Activated naive CD8-positive, alpha-beta T cell treated with anti-CD3 and anti-CD28 coated beads, Interleukin-2, amount 50 U/mL, for 24 hours (primary cell): ENCODE data around the gene C14orf132.
A peak's percentile ranks its signal among the peaks of the same experiment; 100 is the strongest.

ENCODE experiments used
- ATAC-seq: fragments of 150-1000 bp; cut with Tn5 transposase; one replicate; pipeline ENCODE4 v1.10.0; 2021
- DNase-seq: peaks from one replicate; pipeline ENCODE4 v3.0.0; 2021
- H3K27ac Mint-ChIP-seq: one replicate; pipeline ENCODE4 v1.8.0; 2021; ENCODE audit warnings: mild to moderate bottlenecking, mixed read lengths
- H3K27me3 Mint-ChIP-seq: one replicate; pipeline ENCODE4 v1.8.0; 2021; ENCODE audit warnings: mixed read lengths
- H3K36me3 Mint-ChIP-seq: one replicate; pipeline ENCODE4 v1.8.0; 2021; ENCODE audit warnings: low read depth, mixed read lengths
- H3K4me1 Mint-ChIP-seq: one replicate; pipeline ENCODE4 v1.8.0; 2021; ENCODE audit warnings: mixed read lengths
- H3K4me3 Mint-ChIP-seq: one replicate; pipeline ENCODE4 v1.8.0; 2021; ENCODE audit warnings: mild to moderate bottlenecking, moderate library complexity, mixed read lengths
- H3K9me3 Mint-ChIP-seq: one replicate; pipeline ENCODE4 v1.8.0; 2021; ENCODE audit warnings: mixed read lengths

The C14orf132 gene

GRCh38 chr14:96103075-96103474, 63.9 kb downstream of the C14orf132 start:
- ATAC-seq: no peak
- H3K27ac Mint-ChIP-seq: no peak overlapping the region
- H3K27me3 Mint-ChIP-seq: no peaks in the 10 kb centered on the region
- no peak overlapping the region for H3K4me3 Mint-ChIP-seq
- peaks cover 2% of the 10 kb centered on the region for H3K4me1 Mint-ChIP-seq
- no peaks in the 10 kb centered on the region for H3K36me3 Mint-ChIP-seq
- DNase-seq: no peak
- no peaks in the 10 kb centered on the region for H3K9me3 Mint-ChIP-seq

- Mint-ChIP-seq H3K27ac (no peak overlapping the region), H3K4me1 (peaks cover 2% of the 10 kb centered on the region), H3K36me3 (no peaks in the 10 kb centered on the region), H3K27me3 (no peaks in the 10 kb centered on the region), H3K9me3 (no peaks in the 10 kb centered on the region), H3K4me3 (no peak overlapping the region)
- no peak for ATAC-seq
- DNase-seq: no peak
These were observed 64.6 kb downstream of the C14orf132 start for GRCh38 chr14:96103560-96104460.

- Mint-ChIP-seq H3K9me3 (no peaks in the 10 kb centered on the region), H3K27me3 (no peaks in the 10 kb centered on the region), H3K36me3 (no peaks in the 10 kb centered on the region), H3K4me1 (peaks cover 2% of the 10 kb centered on the region), H3K4me3 (no peak overlapping the region), H3K27ac (no peak overlapping the region)
- no peak for ATAC-seq
- no peak for DNase-seq
These were observed 65.4 kb downstream of the C14orf132 start for GRCh38 chr14:96104469-96105057.

- Mint-ChIP-seq H3K9me3 (no peaks in the 10 kb centered on the region), H3K4me3 (no peak overlapping the region), H3K4me1 (peaks cover 2% of the 10 kb centered on the region), H3K36me3 (no peaks in the 10 kb centered on the region), H3K27me3 (no peaks in the 10 kb centered on the region), H3K27ac (no peak overlapping the region)
- ATAC-seq: no peak
- DNase-seq: no peak
These were observed 66.1 kb downstream of the C14orf132 start for GRCh38 chr14:96105089-96105925.

GRCh38 chr14:96105926-96106441, 66.8 kb downstream of the C14orf132 start:
- H3K4me3 Mint-ChIP-seq: no peak overlapping the region
- H3K9me3 Mint-ChIP-seq: no peaks in the 10 kb centered on the region
- H3K4me1 Mint-ChIP-seq: no peaks in the 10 kb centered on the region
- ATAC-seq: no peak
- DNase-seq: no peak
- H3K36me3 Mint-ChIP-seq: no peaks in the 10 kb centered on the region
- H3K27me3 Mint-ChIP-seq: no peaks in the 10 kb centered on the region
- H3K27ac Mint-ChIP-seq: no peak overlapping the region

- H3K27ac Mint-ChIP-seq: no peak overlapping the region
- no peaks in the 10 kb centered on the region for H3K27me3 Mint-ChIP-seq
- no peaks in the 10 kb centered on the region for H3K36me3 Mint-ChIP-seq
- H3K9me3 Mint-ChIP-seq: no peaks in the 10 kb centered on the region
- no peaks in the 10 kb centered on the region for H3K4me1 Mint-ChIP-seq
- no peak overlapping the region for H3K4me3 Mint-ChIP-seq
- no peak for DNase-seq
- ATAC-seq: no peak
These were observed 67.7 kb downstream of the C14orf132 start for GRCh38 chr14:96106891-96107290.

GRCh38 chr14:96108061-96108795, 69.1 kb downstream of the C14orf132 start:
- Mint-ChIP-seq H3K27ac (no peak overlapping the region), H3K4me1 (no peaks in the 10 kb centered on the region), H3K4me3 (no peak overlapping the region), H3K27me3 (no peaks in the 10 kb centered on the region), H3K36me3 (no peaks in the 10 kb centered on the region), H3K9me3 (no peaks in the 10 kb centered on the region)
- no peak for ATAC-seq
- DNase-seq: no peak

GRCh38 chr14:96108911-96109310, 69.7 kb downstream of the C14orf132 start:
- ATAC-seq (no peak), DNase-seq (no peak)
- peaks cover under 1% of the 10 kb centered on the region for H3K9me3 Mint-ChIP-seq
- H3K36me3 Mint-ChIP-seq: no peaks in the 10 kb centered on the region
- no peaks in the 10 kb centered on the region for H3K27me3 Mint-ChIP-seq
- H3K4me1 Mint-ChIP-seq: no peaks in the 10 kb centered on the region
- H3K27ac Mint-ChIP-seq: no peak overlapping the region
- no peak overlapping the region for H3K4me3 Mint-ChIP-seq

- ATAC-seq: peak; percentile 30
- no peak overlapping the region for H3K4me3 Mint-ChIP-seq
- no peaks in the 10 kb centered on the region for H3K36me3 Mint-ChIP-seq
- peaks cover 7% of the 10 kb centered on the region for H3K9me3 Mint-ChIP-seq
- H3K4me1 Mint-ChIP-seq: no peaks in the 10 kb centered on the region
- H3K27me3 Mint-ChIP-seq: no peaks in the 10 kb centered on the region
- no peak for DNase-seq
- H3K27ac Mint-ChIP-seq: no peak overlapping the region
These were observed 70.6 kb downstream of the C14orf132 start for GRCh38 chr14:96109596-96110355.

GRCh38 chr14:96112032-96112431, 72.9 kb downstream of the C14orf132 start:
- Mint-ChIP-seq H3K27me3 (no peaks in the 10 kb centered on the region), H3K9me3 (peaks cover 7% of the 10 kb centered on the region), H3K4me1 (peaks cover 6% of the 10 kb centered on the region), H3K36me3 (no peaks in the 10 kb centered on the region), H3K27ac (no peak overlapping the region), H3K4me3 (no peak overlapping the region)
- DNase-seq (no peak), ATAC-seq (no peak)

GRCh38 chr14:96114002-96114401, 74.8 kb downstream of the C14orf132 start:
- Mint-ChIP-seq H3K36me3 (no peaks in the 10 kb centered on the region), H3K4me1 (peaks cover 19% of the 10 kb centered on the region), H3K4me3 (no peak overlapping the region), H3K27ac (no peak overlapping the region), H3K27me3 (no peaks in the 10 kb centered on the region), H3K9me3 (peaks cover 7% of the 10 kb centered on the region)
- DNase-seq (no peak), ATAC-seq (no peak)

GRCh38 chr14:96117101-96117897, 78.1 kb downstream of the C14orf132 start:
- H3K4me3 Mint-ChIP-seq: no peak overlapping the region
- peaks cover 7% of the 10 kb centered on the region for H3K9me3 Mint-ChIP-seq
- no peaks in the 10 kb centered on the region for H3K36me3 Mint-ChIP-seq
- peak overlapping the region; percentile 57 for H3K27ac Mint-ChIP-seq
- H3K27me3 Mint-ChIP-seq: no peaks in the 10 kb centered on the region
- DNase-seq (no peak), ATAC-seq (peak; percentile 55)
- H3K4me1 Mint-ChIP-seq: peaks cover 27% of the 10 kb centered on the region

- DNase-seq: no peak
- Mint-ChIP-seq H3K36me3 (no peaks in the 10 kb centered on the region), H3K4me1 (peaks cover 28% of the 10 kb centered on the region), H3K4me3 (no peak overlapping the region), H3K27ac (peak overlapping the region; percentile 57), H3K27me3 (no peaks in the 10 kb centered on the region), H3K9me3 (peaks cover 7% of the 10 kb centered on the region)
- no peak for ATAC-seq
These were observed 78.8 kb downstream of the C14orf132 start for GRCh38 chr14:96117960-96118359.
